NCI-H1694 (cell line): ENCODE data around the gene PIP5K1A.
"Not testable (repeated sequence)": the region's sequence is repeated elsewhere in the genome, so short reads cannot be mapped to it uniquely, and the experiment has no call there.

Source experiments
- DNase-seq: peaks from one replicate; lab custom pipeline; 2025; lab: John Stamatoyannopoulos, UW

PIP5K1A gene

GRCh38 chr1:151255381-151255780, 57.0 kb downstream of the PIP5K1A start:
- DNase-seq = peak; percentile 16

GRCh38 chr1:151259351-151259750, 61.0 kb downstream of the PIP5K1A start:
- no peak for DNase-seq

- DNase-seq = no peak
Measured at GRCh38 chr1:151265446-151266236, 67.3 kb downstream of the PIP5K1A start.

- no peak for DNase-seq
Measured at GRCh38 chr1:151266315-151266714, 68.0 kb downstream of the PIP5K1A start.

- DNase-seq = no peak
Measured at GRCh38 chr1:151266821-151267220, 68.5 kb downstream of the PIP5K1A start.

- DNase-seq = no peak
Measured at GRCh38 chr1:151267760-151268159, 69.4 kb downstream of the PIP5K1A start.

GRCh38 chr1:151273924-151274466, 75.6 kb downstream of the PIP5K1A start:
- no peak for DNase-seq

GRCh38 chr1:151275341-151275740, 77.0 kb downstream of the PIP5K1A start:
- DNase-seq = not testable (repeated sequence)

GRCh38 chr1:151277249-151277648, 78.9 kb downstream of the PIP5K1A start:
- no peak for DNase-seq

- peak; percentile 99 for DNase-seq
Measured at GRCh38 chr1:151281225-151281968, 83.0 kb downstream of the PIP5K1A start.

- DNase-seq = peak; percentile 100
Measured at GRCh38 chr1:151281969-151282882, 83.9 kb downstream of the PIP5K1A start, which contains the start of gene ZNF687. ZNF687 (plus strand) TSS chr1:151282299; CDS start chr1:151286292, 3,993 bp downstream.

- DNase-seq = peak; percentile 15
Measured at GRCh38 chr1:151282883-151283725, 84.8 kb downstream of the PIP5K1A start.

GRCh38 chr1:151284013-151284577, 85.7 kb downstream of the PIP5K1A start:
- no peak for DNase-seq

- no peak for DNase-seq
Measured at GRCh38 chr1:151286619-151287340, 88.4 kb downstream of the PIP5K1A start.

GRCh38 chr1:151287341-151287699, 89.0 kb downstream of the PIP5K1A start:
- no peak for DNase-seq

- no peak for DNase-seq
Measured at GRCh38 chr1:151287767-151288500, 89.6 kb downstream of the PIP5K1A start.

- no peak for DNase-seq
Measured at GRCh38 chr1:151288502-151288901, 90.2 kb downstream of the PIP5K1A start.

GRCh38 chr1:151289080-151289935, 91.0 kb downstream of the PIP5K1A start:
- DNase-seq = no peak
